GM19035 (cell line): ENCODE results near the gene DHDH.
"Not testable (repeated sequence)": the region's sequence is repeated elsewhere in the genome, so short reads cannot be mapped to it uniquely, and the experiment has no call there.

Experiments used
- ATAC-seq: cut with Tn5 transposase; IDR thresholded peaks from one replicate; pipeline ENCODE4 v1.9.1; 2021; ENCODE audit not compliant: unreplicated experiment

The DHDH gene

DNA sequence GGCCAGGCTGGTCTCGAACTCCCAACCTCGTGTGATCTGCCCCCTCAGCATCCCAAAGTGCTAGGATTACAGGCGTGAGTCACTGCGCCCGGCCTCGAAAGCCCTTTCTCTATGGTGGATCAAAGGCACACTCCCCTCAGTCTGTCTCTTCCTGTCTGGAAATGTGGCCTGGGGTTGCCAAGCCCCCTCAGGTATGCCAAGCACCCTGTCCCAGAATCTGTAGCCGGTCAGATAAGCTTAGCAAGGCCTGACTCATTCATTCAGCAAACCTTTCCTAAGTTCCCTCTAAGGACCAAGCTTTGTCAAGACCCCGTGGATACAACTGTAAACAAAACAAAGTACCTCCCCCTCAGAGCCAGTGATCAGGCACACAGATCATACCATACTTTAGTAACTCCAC is 19.3 kb upstream of the DHDH start:
- no peak for ATAC-seq

DNA sequence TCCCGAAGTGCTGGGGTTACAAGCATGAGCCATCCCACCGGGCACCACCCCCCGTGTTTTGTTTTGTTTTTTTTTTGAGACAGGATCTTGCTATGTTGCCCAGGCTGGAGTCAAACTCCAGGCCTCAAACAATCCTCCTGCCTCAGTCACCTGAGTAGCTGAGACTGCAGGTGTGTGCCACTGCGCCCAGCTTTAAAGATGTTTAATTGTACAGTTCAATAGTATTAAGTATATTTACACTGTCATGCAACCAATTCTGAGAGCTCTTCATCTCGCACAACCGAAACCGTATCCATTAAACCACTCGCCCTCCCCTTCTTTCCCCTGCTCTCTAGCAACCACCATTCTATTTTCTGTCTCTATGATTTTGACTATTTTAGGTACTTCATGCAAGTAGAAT is 17.7 kb upstream of the DHDH start:
- no peak for ATAC-seq

DNA sequence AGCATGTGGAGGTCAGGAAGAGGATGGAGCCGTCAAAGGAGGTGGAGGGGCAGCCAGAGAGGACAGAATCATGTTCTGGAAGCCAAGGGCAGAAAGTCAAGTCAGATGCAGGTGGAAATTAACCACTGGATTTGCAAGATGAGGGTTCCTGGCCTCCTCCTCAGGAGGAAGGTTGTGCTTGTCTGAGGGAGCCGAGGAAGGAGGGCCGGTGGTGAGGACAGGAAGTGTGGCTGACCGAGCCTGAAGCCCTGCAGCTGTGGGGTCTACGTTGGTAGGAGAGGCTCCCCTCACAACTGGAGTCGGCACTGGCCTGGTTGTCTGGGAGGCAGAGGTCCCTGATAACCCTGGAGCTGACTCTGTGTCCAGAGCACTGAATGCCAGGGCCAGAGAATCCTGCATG is 15.4 kb upstream of the DHDH start:
- ATAC-seq, result no peak

DNA sequence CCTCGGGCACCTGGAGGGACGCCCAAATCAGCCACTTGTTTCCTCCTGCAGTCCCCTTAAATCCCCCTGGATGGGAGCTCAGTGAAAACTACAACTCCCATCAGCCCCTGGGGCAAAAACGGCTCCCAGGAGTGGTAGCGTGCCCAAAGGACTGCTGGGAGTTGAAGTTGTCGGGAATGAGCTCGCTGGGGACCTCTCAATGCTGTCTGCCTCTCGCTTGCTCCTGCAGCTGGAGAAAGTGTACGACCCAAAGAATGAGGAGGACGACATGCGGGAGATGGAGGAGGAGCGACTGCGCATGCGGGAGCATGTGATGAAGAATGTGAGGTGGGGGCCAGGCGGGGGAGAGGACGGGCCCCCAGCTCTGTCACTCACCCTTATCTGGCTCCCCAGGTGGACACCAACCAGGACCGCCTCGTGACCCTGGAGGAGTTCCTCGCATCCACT is 14.7 kb upstream of the DHDH start:
- ATAC-seq, result no peak

DNA sequence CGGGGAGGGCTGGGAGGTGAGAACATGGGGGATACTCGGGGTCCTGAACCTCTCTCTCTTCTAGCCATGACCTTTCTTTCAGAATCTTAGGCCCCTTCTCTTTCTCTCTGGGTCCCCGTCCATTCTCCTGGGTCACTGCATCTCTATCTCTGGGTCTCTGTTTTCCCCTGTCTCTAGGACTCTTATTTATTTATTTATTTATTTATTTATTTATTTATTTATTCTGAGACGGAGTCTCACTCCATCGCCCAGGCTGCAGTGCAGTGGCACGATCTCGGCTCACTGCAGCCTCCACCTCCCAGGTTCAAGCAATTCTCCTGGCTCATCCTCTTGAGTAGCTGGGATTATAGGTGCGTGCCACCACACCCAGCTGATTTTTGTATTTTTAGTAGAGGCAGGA is 14.2 kb upstream of the DHDH start:
- ATAC-seq, result not testable (repeated sequence)

DNA sequence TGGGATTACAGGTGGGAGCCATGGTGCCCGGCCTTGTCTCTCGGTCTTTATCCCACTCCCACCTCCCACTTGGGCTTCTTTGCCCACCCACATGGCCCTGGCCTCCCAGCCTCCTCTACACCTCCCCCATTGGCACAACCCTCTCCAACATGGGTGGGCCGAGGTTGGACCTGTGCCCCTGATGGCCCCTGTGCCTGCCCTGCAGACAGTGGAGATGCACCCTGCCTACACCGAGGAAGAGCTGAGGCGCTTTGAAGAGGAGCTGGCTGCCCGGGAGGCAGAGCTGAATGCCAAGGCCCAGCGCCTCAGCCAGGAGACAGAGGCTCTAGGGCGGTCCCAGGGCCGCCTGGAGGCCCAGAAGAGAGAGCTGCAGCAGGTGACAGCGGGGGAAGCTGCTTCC is 12.6 kb upstream of the DHDH start:
- ATAC-seq, result no peak

DNA sequence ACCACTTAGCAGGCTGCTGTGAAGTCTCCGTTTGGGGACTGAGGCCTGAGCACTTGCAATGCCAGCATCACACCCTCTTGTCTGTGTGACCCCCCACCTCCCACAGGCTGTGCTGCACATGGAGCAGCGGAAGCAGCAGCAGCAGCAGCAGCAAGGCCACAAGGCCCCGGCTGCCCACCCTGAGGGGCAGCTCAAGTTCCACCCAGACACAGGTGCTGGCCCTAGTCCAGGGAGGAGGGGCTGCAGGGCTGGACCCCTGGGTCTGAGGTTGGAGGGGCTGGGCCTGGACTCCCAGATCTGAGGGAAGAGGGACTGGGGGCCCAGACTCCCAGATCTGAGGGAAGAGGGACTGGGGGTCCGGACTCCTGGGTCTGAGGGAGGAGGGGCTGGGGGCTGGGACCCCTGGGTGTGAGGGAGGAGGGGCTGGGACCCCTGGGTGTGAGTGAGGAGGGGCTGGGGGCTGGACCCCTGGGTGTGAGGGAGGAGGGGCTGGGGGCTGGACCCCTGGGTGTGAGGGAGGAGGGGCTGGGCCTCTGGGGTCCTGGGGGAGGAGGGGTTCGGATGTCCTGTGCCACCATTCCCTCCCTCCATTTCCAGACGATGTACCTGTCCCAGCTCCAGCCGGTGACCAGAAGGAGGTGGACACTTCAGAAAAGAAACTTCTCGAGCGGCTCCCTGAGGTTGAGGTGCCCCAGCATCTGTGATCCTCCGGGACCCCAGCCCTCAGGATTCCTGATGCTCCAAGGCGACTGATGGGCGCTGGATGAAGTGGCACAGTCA is 11.6 kb upstream of the DHDH start:
- no peak for ATAC-seq

DNA sequence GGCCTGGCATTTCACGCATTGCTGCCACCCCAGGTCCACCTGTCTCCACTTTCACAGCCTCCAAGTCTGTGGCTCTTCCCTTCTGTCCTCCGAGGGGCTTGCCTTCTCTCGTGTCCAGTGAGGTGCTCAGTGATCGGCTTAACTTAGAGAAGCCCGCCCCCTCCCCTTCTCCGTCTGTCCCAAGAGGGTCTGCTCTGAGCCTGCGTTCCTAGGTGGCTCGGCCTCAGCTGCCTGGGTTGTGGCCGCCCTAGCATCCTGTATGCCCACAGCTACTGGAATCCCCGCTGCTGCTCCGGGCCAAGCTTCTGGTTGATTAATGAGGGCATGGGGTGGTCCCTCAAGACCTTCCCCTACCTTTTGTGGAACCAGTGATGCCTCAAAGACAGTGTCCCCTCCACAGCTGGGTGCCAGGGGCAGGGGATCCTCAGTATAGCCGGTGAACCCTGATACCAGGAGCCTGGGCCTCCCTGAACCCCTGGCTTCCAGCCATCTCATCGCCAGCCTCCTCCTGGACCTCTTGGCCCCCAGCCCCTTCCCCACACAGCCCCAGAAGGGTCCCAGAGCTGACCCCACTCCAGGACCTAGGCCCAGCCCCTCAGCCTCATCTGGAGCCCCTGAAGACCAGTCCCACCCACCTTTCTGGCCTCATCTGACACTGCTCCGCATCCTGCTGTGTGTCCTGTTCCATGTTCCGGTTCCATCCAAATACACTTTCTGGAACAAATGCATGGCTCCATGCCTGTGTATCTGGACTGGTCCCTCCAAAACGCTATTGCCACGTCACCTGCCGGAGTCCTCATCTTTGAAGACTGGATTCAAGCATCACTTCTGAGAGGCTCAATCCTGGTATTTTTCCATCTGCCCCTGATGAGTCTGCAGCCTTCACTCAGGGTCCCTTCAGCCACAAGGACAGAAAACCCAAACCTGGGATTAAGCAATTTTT is 10.7 kb upstream of the DHDH start:
- ATAC-seq, result no peak

DNA sequence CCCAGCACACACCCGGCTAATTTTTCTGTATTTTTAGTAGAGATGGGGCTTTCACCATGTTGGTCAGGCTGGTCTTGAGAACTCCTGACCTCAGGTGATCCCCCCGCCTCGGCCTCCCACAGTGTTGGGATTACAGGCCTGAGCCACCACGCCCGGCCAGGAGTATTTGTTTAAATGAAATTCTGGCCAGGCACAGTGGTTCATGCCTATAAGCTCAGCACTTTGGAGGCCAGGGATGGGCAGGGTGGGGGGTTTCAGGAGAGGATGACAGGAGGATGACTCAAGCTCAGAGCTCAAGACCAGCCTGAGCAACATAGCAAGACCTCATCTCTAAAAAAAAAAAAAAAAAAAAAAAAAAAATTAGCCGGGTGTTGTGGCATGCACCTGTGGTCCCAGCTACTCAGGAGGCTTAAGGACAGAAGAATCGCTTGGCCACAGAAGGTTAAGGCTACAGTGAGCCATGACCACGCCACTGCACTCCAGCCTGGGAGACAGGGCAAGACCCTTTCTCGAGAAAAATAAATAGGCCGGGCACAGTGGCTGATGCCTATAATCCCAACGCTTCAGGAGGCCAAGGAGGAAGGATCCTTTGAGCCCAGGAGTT is 8.2 kb upstream of the DHDH start:
- no peak for ATAC-seq

DNA sequence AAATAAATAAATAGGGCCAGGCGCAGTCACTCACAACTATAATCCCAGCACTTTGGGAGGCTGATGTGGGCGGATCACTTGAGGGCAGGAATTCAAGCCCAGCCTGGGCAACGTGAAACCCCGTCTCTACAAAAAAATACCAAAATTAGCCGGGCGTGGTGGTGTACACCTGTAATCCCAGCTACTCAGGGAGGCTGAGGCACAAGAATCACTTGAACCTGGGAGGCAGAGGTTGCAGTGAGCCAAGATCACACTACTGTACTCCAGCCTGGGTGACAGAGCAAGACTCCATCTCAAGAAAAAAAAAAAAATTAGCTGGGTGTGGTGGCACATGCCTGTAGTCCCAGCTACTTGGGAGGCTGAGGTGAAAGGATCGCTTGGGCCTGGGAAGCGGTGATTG is 7.6 kb upstream of the DHDH start:
- not testable (repeated sequence) for ATAC-seq

DNA sequence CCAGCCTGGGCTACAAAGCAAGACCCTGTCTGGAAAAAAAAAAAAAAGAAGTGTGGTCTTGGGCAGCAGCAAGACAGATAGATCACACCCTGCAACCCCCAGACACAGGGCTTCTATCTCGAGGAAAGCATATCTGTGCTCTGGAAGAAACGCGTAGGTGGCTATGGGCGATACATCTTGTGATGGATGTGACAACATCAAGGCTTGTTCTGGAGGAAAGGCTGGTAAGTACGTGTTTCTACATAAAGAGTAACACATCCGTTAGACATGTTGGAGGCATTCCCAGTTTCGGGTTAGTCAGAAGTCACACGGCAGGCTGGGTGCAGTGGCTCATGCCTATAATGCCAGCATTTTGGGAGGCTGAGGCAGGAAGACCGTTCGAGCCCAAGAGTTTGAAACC is 6.6 kb upstream of the DHDH start:
- ATAC-seq, result no peak

DNA sequence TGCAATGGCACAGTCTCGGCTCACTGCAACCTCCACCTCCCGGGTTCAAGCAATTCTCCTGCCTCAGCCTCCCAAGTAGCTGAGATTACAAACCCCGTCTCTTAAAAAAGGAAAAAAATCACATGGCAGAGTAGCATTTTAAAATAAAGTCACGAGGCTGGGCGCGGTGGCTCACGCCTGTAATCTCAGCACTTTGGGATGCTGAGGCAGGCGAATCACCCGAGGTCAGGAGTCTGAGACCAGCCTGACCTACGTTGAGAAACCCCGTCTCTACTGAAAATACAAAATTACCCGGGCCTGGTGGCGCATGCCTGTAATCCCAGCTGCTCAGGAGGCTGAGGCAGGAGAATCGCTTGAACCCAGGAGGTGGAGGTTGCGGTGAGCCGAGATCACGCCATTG is 5.8 kb upstream of the DHDH start:
- ATAC-seq, result not testable (repeated sequence)

DNA sequence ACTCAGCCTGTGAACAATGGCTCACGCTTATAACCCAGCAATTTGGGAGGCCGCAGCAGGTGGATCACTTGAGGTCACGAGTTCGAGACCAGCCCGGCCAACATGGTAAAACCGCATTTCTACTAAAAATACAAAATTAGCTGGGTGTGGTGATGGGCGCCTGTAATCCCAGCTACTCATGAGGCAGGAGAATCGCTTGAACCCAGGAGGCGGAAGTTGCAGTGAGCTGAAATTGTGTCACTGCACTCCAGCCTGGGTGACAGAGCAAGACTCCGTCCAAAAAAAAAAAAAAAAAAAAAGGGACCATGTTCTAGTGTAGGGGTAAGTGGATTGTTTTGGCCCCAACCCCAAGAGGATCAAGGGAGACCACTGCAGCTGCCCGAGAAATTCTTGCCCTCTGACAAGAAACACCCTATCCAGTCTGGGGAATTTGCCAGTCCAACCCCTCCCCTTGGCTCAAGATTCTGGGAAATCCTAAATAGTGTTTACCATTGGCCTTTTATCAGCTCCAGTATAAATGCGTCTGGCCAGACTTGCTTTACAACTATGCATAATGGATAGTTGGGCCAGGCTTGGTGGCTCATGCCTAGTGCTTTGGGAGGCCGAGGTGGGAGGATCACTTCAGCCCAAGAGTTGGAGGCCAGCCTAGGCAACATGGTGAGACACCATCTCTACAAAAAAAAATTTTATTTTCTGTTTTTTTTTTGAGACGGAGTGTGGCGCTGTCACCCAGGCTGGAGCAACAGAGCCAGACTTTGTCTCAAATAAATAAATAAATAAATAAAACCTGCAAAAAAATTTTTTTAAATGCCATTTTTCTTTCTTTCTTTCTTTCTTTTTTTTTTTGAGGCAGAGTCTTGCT is 5.1 kb upstream of the DHDH start:
- no peak for ATAC-seq

DNA sequence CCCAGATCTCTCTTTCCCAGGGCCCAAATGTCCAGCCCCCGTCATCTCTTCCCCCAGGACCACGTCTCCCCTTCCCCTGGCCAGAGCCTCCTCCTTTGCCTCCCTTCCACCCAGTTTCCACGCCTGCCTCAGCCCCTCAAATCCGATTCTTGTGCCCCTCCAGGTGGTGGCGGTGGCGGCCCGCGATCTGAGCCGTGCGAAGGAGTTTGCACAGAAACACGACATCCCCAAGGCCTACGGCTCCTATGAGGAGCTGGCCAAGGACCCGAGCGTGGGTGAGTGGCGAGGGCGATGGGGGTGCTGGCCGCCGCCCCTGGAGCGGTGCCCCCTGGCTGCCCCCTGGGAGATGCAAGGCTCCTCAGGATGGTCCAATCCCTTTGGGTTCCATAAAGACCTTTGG is 1.3 kb downstream of the DHDH start:
- no peak for ATAC-seq

DNA sequence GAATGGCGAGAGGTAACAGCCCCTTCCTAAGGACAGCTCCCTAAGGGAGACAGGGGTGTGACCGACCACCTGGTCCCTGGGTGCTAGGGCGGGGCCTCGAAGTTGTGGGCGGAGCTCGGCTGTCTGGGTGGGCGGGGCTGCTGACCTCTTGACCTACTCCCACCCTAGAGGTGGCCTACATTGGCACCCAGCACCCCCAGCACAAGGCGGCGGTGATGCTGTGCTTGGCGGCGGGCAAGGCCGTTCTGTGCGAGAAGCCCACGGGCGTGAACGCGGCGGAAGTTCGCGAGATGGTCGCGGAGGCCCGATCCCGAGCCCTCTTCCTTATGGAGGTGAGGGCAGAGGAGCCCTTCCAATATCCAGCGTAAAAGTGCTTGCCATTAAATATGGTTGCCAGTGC is 2.4 kb downstream of the DHDH start:
- no peak for ATAC-seq

DNA sequence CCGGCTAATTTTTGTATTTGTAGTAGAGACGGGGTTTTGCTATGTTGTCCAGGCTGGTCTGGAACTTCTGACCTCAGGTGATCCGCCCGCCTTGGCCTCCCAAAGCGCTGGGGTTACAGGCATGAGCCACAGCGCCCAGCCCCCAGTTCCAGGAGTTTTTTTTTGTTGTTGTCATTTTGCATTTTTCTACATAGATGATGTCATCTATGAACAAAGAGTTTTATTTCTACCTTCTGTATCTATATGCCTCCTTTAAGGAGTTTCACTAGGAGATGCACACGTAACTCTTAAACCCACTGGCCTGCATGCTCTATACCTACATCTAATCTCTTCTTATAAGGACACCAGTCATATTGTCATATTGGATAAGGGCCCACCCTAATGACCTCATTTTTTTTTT is 4.8 kb downstream of the DHDH start:
- no peak for ATAC-seq

DNA sequence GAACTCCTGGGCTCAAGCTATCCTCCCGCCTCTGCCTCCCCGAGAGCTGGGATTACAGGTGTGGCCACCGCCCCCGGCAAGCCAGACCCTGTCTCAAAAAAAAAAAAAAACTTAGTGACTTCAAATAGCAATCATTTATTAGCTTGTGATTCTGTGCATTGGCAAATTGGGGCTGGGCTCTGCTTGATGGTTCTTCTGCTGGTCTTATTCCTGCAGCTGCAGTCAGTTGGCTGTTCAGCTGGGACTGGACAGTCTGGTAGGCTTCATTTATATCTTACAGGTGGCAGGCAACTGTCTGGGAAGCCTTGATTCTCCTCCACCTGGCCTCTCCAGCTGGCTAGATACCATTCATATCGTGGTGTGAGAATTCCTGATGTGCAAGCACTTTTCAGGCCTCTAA is 7.4 kb downstream of the DHDH start:
- no peak for ATAC-seq

DNA sequence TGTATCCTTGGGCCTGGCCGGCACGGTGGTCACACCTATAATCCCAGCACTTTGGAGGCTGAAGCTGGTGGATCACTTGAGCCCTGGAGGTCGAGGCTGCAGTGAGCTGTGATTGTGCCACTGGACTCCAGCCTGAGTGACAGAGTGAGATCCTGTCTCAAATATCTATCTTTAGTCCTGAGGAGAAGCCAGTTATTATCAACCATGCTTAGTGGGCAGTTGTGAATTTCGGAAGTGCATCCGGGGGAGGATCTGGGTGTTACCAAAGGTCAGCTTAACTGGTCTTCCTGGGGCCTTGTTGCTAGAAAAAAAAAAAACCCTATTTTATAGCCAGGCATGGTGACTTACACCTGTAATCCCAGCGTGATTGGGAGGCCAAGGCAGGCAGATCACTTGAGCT is 9.6 kb downstream of the DHDH start:
- no peak for ATAC-seq

DNA sequence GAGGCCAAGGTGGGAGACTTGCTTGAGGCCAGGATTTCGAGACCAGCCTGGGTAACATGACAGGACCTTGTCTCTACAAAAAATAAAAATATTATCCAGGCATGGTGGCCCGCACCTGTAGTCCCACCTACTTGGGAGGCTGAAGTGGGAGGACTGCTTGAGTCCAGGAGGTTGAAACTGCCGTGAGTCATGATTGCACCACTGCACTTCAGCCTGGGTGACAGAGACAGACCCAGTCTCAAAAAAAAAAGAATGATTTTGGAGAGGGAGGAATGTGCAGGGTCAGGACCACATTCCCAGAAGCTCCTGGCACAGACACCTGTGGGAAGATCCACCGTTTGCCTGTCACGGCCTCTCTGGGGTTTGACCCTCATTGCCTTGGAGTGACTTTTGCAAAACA is 11.9 kb downstream of the DHDH start:
- no peak for ATAC-seq

DNA sequence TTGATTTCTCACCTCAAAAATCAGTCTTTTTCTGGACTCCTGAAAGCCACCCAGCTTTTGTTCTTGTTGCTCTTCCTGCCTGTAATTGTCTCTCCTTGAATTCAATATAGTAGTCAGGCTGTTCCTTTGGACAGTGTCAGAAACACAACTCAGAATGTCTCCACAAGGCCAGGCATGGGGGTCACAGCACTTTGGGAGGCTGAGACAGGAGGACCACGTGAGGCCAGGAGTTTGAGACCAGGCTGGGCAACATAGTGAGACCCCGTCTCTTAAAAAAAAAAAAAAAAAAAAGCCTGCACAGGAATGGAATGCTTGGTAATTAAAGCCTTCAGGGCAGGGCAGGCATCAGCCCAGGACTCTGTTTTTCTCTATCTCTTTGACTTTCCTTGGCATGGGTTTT is 12.3 kb downstream of the DHDH start:
- ATAC-seq, result no peak
